Measurements from ENCODE around the gene EFNA2. TPM values are rescaled to one million over a fixed set of nuclear protein-coding genes. Genes with fewer than 3 reads are reported as not detected.

Gene EFNA2
- polyA plus RNA-seq, 1 donor (not counting 4 experiments of a cell fraction or from before 2014, with no cell fraction given) = not detected

DNA sequence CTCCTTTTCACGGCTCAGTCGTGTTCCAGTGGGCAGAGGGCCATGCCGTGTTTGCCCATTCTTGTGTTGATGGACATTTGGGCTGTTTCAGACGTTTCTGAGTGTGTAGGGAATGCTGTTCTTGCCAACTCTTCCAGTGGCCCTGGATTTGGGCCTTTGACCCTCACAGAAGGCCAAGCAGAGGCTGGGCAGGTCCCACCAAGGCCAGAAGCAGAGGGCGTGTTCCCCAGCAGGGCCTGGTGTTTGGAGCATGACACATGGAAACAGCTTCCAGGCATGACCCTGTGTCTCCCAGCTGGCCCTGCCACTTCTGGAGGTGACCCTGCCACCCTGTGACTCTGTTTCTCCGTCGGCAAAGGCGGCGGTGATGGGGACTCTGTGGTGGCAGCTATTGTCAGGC lies 35.9 kb downstream of the EFNA2 start:
- Histone ChIP-seq H3K9me1 (ENCODE audit: control insufficient read depth, extremely low read depth, insufficient read depth, low read length) (no peaks in the 10 kb centered on the region), H3K4me3 (ENCODE audit: control insufficient read depth in 2 of 3, extremely low read depth in 1 of 3, insufficient read depth in 2 of 3, low read depth in 1 of 3, low read length in 3 of 3) (no peak overlapping the region), H2AFZ (ENCODE audit: control insufficient read depth, low read length) (no peak overlapping the region), H3K9ac (ENCODE audit: control insufficient read depth, extremely low read depth, insufficient read depth, low read length) (no peak overlapping the region), H3K27me3 (ENCODE audit: control insufficient read depth, extremely low read depth, insufficient read depth, low read length) (peaks cover 32% of the 10 kb centered on the region), H3K4me1 (ENCODE audit: control insufficient read depth, extremely low read depth, insufficient read depth, low read length) (peaks cover 5% of the 10 kb centered on the region), H4K20me1 (ENCODE audit: control insufficient read depth, extremely low read depth, insufficient read depth, low read length) (no peaks in the 10 kb centered on the region), H3K9me3 (ENCODE audit: control insufficient read depth, low read depth, low read length) (no peaks in the 10 kb centered on the region), H3K4me2 (ENCODE audit: control insufficient read depth, extremely low read depth, insufficient read depth, low read depth, low read length) (no peak overlapping the region), H3K36me3 (ENCODE audit: control insufficient read depth in 2 of 2, extremely low read depth in 1 of 2, insufficient read depth in 2 of 2, low read length in 2 of 2) (no peaks in the 10 kb centered on the region), H3K79me2 (ENCODE audit: control insufficient read depth, insufficient read depth, low read length) (no peaks in the 10 kb centered on the region), H3K27ac (ENCODE audit: control insufficient read depth, insufficient read depth, low read length) (no peak overlapping the region)
- dilution Hi-C loops (cut with MboI; ENCODE audit: extremely low pct_ligation_motif_present, low sequenced_read_pairs) = no loop called here
- DNase-seq (ENCODE audit: low read depth, low spot score) = no peak
- no peak for FAIRE-seq
- TF ChIP-seq EZH2 (IDR thresholded peaks at IDR 0.05; ENCODE audit: low read length) = no peak
- TF ChIP-seq, protein P1, sequence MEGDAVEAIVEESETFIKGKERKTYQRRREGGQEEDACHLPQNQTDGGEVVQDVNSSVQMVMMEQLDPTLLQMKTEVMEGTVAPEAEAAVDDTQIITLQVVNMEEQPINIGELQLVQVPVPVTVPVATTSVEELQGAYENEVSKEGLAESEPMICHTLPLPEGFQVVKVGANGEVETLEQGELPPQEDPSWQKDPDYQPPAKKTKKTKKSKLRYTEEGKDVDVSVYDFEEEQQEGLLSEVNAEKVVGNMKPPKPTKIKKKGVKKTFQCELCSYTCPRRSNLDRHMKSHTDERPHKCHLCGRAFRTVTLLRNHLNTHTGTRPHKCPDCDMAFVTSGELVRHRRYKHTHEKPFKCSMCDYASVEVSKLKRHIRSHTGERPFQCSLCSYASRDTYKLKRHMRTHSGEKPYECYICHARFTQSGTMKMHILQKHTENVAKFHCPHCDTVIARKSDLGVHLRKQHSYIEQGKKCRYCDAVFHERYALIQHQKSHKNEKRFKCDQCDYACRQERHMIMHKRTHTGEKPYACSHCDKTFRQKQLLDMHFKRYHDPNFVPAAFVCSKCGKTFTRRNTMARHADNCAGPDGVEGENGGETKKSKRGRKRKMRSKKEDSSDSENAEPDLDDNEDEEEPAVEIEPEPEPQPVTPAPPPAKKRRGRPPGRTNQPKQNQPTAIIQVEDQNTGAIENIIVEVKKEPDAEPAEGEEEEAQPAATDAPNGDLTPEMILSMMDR (optimal IDR thresholded peaks at IDR 0.05 in 1 of 3, IDR thresholded peaks at IDR 0.05 in 1 of 3, conservative IDR thresholded peaks at IDR 0.05 in 1 of 3; ENCODE audit: extremely low read depth in 1 of 3, insufficient read depth in 2 of 3, low read length in 3 of 3) = no peak

DNA sequence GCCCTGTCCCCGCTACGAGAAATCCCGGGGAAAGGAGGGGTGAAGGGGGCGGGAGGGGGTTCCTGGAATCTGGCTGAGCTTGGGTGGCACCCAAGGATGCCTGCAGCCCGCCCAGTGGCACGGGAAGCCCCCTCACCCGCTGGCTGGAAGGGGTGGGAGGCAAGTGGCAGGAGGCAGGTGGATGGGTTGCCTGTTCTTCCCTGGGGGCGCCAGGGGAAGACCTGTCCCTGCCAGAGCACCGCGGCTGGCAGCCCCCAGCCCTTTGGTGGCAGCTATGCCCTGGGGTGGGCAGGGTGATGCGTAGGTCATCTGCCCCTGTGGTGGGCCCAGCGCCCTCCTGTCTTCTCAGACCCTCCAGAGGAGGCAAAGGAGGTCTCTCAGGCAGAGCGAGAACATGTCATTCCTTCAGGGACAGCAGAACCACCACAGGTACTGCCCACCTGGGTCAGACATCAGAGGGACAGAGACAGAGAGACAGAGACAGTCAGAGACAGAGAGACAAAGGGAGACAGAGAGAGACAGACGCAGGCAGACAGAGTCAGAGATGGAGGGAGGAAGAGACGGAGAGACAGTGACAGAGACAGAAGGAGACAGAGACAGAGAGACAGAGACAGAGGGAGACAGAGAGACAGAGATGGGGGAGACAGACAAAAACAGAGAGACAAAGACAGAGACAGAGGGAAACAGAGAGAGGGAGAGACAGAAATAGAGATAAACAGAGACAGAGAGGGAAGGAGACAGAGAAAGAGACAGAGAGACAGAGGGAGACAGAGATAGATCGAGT lies 36.7 kb downstream of the EFNA2 start:
- no peaks in the 10 kb centered on the region for H4K20me1 ChIP-seq (ENCODE audit: control insufficient read depth, extremely low read depth, insufficient read depth, low read length)

More for the DNA sequence above, 36.7 kb downstream of the EFNA2 start:
- no peaks in the 10 kb centered on the region for H3K79me2 ChIP-seq (ENCODE audit: control insufficient read depth, insufficient read depth, low read length)
- no peak overlapping the region for H3K4me3 ChIP-seq (ENCODE audit: control insufficient read depth in 2 of 3, extremely low read depth in 1 of 3, insufficient read depth in 2 of 3, low read depth in 1 of 3, low read length in 3 of 3)
- peaks cover 25% of the 10 kb centered on the region for H3K27me3 ChIP-seq (ENCODE audit: control insufficient read depth, extremely low read depth, insufficient read depth, low read length)
- no peaks in the 10 kb centered on the region for H3K36me3 ChIP-seq (ENCODE audit: control insufficient read depth in 2 of 2, extremely low read depth in 1 of 2, insufficient read depth in 2 of 2, low read length in 2 of 2)
- H3K4me1 ChIP-seq (ENCODE audit: control insufficient read depth, extremely low read depth, insufficient read depth, low read length) = peaks cover 5% of the 10 kb centered on the region
- H3K27ac ChIP-seq (ENCODE audit: control insufficient read depth, insufficient read depth, low read length) = no peak overlapping the region
- TF ChIP-seq, protein P1 (optimal IDR thresholded peaks at IDR 0.05 in 1 of 3, IDR thresholded peaks at IDR 0.05 in 1 of 3, conservative IDR thresholded peaks at IDR 0.05 in 1 of 3; ENCODE audit: extremely low read depth in 1 of 3, insufficient read depth in 2 of 3, low read length in 3 of 3) = no peak
- no peak for TF ChIP-seq EZH2 (IDR thresholded peaks at IDR 0.05; ENCODE audit: low read length)
- H3K9me1 ChIP-seq (ENCODE audit: control insufficient read depth, extremely low read depth, insufficient read depth, low read length) = no peaks in the 10 kb centered on the region
- H3K9me3 ChIP-seq (ENCODE audit: control insufficient read depth, low read depth, low read length) = no peaks in the 10 kb centered on the region
- no peak overlapping the region for H2AFZ ChIP-seq (ENCODE audit: control insufficient read depth, low read length)
- FAIRE-seq = no peak
- dilution Hi-C loops (cut with MboI; ENCODE audit: extremely low pct_ligation_motif_present, low sequenced_read_pairs) = no loop called here
- H3K4me2 ChIP-seq (ENCODE audit: control insufficient read depth, extremely low read depth, insufficient read depth, low read depth, low read length) = no peak overlapping the region
- no peak for DNase-seq (ENCODE audit: low read depth, low spot score)
- no peak overlapping the region for H3K9ac ChIP-seq (ENCODE audit: control insufficient read depth, extremely low read depth, insufficient read depth, low read length)
